ENCODE results near the gene TP53I11.

DNA sequence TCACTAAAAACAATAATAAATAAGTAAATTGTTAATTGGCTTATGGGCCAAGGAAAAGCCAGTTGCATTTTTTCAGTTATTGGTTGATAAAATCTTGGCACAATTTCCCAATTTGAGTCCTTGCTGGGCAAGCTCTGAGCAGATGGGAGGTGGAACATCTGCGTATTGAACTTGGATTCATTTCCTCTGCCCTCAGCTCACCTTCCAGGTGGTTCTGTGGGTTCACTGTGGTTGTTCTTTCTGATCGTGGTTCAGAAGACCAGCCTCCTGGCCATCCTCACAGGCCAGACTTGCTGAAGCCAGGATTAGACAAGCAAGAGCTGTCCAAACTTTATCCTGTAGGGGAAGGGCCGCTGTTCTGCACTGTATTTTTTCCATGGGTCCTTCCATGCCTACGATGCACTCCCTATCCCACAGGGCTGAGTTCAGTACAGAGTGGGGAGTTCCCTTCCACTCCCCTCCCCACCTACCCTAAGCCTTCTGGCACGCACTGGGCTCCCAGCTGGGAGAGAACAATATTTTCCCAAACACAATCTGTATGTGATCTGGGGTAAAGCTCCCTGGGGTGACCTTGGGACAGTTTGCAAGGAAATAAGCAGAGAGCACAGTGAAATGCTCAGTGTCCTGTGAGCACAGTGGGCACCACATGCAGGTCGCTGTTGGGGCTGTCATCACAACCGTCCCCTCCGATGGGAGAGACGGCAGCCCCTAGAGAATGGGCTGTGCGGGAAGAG is 43.5 kb upstream of the TP53I11 start:
- TF ChIP-seq, protein P1, sequence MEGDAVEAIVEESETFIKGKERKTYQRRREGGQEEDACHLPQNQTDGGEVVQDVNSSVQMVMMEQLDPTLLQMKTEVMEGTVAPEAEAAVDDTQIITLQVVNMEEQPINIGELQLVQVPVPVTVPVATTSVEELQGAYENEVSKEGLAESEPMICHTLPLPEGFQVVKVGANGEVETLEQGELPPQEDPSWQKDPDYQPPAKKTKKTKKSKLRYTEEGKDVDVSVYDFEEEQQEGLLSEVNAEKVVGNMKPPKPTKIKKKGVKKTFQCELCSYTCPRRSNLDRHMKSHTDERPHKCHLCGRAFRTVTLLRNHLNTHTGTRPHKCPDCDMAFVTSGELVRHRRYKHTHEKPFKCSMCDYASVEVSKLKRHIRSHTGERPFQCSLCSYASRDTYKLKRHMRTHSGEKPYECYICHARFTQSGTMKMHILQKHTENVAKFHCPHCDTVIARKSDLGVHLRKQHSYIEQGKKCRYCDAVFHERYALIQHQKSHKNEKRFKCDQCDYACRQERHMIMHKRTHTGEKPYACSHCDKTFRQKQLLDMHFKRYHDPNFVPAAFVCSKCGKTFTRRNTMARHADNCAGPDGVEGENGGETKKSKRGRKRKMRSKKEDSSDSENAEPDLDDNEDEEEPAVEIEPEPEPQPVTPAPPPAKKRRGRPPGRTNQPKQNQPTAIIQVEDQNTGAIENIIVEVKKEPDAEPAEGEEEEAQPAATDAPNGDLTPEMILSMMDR (IDR thresholded peaks at IDR 0.05): no peak
- no peak for TF ChIP-seq EZH2 (IDR thresholded peaks at IDR 0.05; ENCODE audit: borderline replicate concordance, insufficient read depth, low read depth, low read length, poor library complexity, severe bottlenecking)

Data from B cell (primary cell).